Hematopoietic multipotent progenitor cell (in vitro differentiated cells): Measurements from ENCODE around the gene BTBD2. TPM values are rescaled to one million over a fixed set of nuclear protein-coding genes. Genes with fewer than 3 reads are reported as not detected.

Experiments used
- DNase-seq, 3 donors: peaks; one replicate each; pipeline ENCODE4 v3.0.0-alpha.2; 2011 to 2015; ENCODE audit warnings: low read depth in 2 of 3, low spot score in 2 of 3
- total RNA-seq: library from RNA; depleted of rRNA; stranded (reverse); fragments of >200 nt; gene quantifications from one replicate; pipeline ENCODE4 v1.2.3, GENCODE V29; 2012

BTBD2 gene
- total RNA-seq, 1 donor, result 146 TPM

DNA sequence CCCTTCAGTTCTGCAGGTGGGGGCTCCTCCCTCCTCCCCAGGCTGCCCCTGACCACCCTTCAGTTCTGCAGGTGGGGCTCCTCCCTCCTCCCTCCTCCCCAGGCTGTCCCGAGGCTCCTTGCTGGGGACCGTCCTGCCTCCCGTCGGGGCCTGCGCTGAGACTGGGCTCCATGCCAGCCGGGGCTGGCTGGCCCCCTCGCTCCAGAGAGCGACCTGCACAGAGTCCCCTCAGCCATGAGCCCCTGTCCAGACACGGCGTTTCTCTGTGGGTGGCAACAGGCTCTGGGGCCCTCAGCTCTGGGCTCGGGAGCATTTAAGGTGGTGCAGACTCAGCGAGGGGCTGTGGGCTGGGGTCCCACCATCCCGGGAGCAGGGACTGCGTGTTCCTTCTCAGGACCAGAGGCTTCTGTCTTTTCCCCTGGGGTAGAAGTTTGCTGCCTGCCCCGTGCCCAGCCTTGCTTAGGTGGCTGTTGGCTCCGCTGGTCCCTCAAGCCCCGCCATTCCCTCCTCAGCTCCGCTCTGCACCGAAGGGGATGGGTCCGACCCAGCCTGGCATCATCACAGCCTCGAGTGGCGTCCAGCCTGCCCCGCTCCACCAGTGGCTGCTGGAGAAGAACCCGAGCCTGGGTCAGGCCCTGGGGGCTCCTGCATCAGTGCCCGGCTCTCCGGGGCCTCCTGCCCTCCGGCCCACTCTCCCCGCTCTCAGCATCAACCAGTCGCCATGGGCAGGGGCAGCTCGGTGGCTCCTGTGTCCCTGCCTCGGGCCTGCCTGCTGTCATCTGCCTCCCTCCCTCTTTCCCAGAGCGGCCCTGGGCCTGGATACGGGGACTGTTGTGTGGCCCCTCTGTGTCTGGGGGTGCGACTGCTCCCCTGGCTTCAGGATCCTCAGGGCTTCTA is 47.0 kb downstream of the BTBD2 start:
- DNase-seq, result no peak

DNA sequence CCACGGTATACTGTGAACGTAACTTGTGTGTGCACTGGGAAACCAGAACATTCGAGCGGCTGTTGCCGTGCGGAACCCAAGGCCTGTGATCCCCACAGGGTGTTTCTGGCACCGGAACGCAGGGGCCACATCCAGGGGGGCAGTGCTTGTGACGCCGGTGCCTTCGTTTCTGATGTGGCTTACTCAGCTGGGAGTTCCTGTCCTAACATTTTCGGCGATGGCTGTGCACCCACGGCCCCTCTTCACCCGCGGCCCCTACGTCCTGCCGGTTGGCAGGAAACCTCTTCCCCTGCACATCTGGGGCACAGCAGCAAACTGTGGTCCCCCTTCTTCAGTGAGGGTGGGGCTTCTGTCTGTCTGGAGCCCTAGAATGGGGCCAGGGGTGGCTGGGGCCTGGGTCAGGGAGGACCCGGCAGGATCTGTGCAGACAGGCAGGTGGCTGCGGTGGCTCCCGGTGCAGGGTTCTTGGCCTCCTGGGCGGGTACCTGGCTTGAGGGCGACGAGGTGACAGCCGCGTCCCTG is 48.4 kb downstream of the BTBD2 start:
- no peak for DNase-seq

DNA sequence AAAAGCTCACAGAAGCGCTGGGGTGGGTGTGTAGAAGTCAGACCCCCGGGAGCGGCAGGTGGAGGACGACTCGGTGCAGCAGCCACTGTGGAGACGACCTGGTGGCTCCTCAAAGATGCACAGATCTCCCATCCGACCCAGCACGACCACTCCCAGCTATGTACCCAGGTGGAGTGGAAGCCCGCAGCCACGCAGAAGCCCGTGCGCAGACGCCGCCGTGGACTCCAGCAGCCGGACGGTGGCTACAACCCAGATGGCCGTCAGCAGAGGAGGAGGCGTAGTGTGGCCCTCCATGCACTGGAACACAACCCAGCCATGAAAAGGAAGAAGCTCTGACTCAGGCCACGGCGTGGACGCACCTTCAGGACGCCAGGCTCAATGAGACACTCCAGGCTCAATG is 52.8 kb downstream of the BTBD2 start:
- no peak for DNase-seq

- DNase-seq, result no peak
Measured at GRCh38 chr19:1961000-1961883, 54.3 kb downstream of the BTBD2 start.

GRCh38 chr19:1959928-1960589 is 55.5 kb downstream of the BTBD2 start:
- DNase-seq, result no peak

GRCh38 chr19:1957562-1958248 is 57.8 kb downstream of the BTBD2 start:
- no peak for DNase-seq

DNA sequence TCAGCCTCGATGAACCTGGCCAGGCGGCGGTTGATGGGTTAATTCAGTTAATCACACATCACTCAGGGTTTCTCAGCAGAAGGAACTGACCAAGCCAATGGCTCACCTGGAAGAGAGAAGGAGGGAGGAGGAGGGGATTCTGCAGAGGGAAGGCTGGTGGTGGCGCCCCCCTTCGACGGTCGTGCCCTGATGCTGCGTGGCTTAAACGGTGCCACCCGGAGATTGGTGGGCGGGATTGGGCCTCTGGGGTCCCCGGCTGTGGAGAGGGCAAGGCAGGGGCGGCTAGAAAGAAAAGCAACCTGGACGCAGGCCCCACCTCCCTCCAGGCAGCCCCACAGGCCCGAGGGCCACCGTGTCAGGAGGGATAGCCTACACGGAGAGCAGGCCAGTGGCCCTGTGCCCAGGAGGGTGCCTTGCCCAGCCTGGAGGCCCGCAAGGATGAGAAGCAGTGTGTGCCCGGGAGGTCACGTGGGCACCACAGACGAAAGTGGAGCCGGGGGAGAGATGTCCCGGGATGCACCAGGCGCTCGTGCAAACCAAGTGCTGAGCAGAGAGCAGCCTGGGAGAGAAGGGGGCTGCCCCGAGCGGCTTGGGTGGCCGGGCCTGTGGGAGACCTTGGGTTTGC is 58.5 kb downstream of the BTBD2 start:
- DNase-seq, result no peak

DNA sequence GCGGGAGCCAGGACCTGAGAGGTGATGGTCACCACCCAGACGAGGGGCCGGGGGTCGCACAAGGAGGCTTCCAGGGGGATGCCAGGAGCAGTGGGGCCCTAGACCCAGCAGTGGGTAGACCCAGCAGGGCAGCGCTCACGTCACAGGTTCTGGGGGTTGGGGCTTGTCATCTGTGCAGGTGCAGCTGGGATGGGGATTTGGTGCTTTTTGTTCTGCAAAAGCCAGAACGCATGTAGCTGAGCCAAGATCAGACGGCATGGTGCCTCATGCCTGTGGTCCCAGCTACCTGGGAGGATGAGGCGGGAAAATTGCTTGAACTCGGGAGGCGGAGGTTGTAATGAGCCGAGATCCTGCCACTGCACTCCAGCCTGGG is 59.4 kb downstream of the BTBD2 start:
- DNase-seq, result no peak

- no peak for DNase-seq
Measured at GRCh38 chr19:1955171-1956121, 60.1 kb downstream of the BTBD2 start.

- no peak for DNase-seq
Measured at GRCh38 chr19:1954532-1954933, 61.0 kb downstream of the BTBD2 start.

- no peak for DNase-seq
Measured at GRCh38 chr19:1953441-1954094, 61.9 kb downstream of the BTBD2 start.

- DNase-seq, result no peak
Measured at GRCh38 chr19:1953037-1953436, 62.5 kb downstream of the BTBD2 start.

GRCh38 chr19:1952635-1953034 is 62.9 kb downstream of the BTBD2 start:
- no peak for DNase-seq

GRCh38 chr19:1950640-1951039 is 64.9 kb downstream of the BTBD2 start:
- DNase-seq, result no peak

DNA sequence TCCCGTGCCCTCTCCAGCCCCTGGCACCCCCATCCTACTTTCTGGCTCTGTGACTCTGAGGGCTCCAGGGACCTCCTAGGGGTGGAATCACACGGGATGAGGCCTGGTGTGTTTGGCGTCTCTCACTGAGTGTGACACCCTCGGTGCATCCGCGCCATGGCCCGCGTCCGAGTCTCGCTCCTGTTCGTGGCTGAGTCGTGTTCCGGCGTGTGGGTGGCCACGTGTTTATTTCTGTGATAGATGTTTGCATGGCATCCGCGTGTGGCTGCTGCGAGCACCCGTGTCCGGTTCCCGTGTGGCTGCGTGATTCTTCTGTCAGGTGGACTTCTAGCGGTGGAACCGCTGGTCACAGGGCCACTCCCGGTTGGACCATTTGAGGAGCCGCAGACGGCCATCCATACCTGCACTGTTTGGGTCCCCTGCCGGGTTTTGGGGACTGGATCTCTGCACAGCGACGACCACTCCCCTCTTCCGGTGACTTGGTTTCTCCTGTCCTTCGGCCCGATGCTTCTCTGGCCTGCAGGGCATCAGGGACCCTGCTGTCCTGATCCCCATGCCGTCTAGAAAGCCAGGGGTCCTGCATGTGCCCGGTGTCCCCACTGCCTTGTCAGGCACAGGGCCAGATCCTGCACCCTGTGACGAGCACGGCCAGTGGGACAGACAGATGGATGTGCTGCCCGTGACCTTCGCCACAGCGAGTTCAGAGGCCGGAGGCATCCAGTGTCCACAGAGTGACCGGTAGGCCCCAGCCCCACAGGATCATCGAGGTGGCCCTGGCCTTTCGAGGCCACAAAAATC is 66.0 kb downstream of the BTBD2 start:
- no peak for DNase-seq

DNA sequence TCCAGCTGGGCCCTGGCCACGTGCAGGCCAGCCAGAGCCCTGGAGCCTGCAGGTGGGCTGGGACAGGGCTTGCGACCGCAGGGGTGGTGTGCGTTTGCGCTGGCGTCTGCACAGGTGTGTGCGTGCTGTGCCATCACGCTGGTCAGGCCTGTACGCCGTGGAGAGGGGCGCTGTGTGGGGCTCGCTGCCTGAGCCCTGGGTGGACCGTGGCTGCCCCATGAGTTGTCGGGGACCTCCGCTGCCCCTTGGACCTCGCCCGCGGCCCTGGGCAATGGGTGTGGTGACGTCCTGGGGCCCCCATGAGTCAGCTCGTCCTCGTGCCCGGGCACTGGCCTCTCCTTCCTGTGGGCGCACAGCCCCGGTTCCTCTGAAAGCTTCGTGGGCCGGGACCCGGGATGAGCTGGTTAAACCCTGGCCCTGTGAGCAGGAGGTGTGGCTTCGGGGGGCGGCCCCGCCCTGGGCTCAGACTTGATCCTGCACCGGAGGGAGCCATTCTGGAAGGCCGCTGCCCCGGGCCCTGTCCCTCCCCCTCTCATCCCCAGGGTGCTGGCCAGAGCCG is 67.8 kb downstream of the BTBD2 start:
- no peak for DNase-seq

- DNase-seq, result peak in 1 of 3 donors; percentile 35
Measured at GRCh38 chr19:1945899-1946298, 69.6 kb downstream of the BTBD2 start.
